GM12874 (cell line): ENCODE results near the gene VPS4A.

Experiments
- CTCF ChIP-seq: IDR thresholded peaks from 2 replicates; pipeline ENCODE4 v1.5.1; 2011; ENCODE audit warnings: low read depth, mild to moderate bottlenecking, control low read depth, low read length, moderate library complexity; ENCODE audit not compliant: insufficient read depth

The VPS4A gene

GRCh38 chr16:69324585-69325253, 13.6 kb downstream of the VPS4A start:
- TF ChIP-seq CTCF = no peak

GRCh38 chr16:69325784-69326171, 14.6 kb downstream of the VPS4A start:
- no peak for TF ChIP-seq CTCF

GRCh38 chr16:69326172-69326873, 15.2 kb downstream of the VPS4A start:
- TF ChIP-seq CTCF = no peak

GRCh38 chr16:69327585-69328310, 16.6 kb downstream of the VPS4A start:
- TF ChIP-seq CTCF = no peak

- no peak for TF ChIP-seq CTCF
Observed at GRCh38 chr16:69328854-69329316, 17.7 kb downstream of the VPS4A start.

GRCh38 chr16:69329369-69330285, 18.5 kb downstream of the VPS4A start:
- no peak for TF ChIP-seq CTCF
